Fibroblast of the aortic adventitia (primary cell): ENCODE data around the gene CCDC187. TPM values are rescaled to one million over a fixed set of nuclear protein-coding genes. Genes with fewer than 3 reads are reported as not detected.

Experiments
- DNase-seq: peaks from one replicate; pipeline ENCODE4 v3.0.0-alpha.2; 2010; ENCODE audit warnings: low read depth
- H3K4me3 ChIP-seq: 2 replicates; pipeline ENCODE4 v1.5.1; 2011; ENCODE audit warnings: low read depth, mild to moderate bottlenecking, control low read depth, low read length, moderate library complexity
- CTCF ChIP-seq: IDR thresholded peaks from 2 replicates; pipeline ENCODE4 v1.5.1; 2011; ENCODE audit warnings: mild to moderate bottlenecking, low read length, control low read depth, inconsistent platforms; ENCODE audit not compliant: insufficient read depth
- total RNA-seq: library from RNA; depleted of rRNA; stranded (reverse); fragments of >200 nt; gene quantifications from 2 replicates; pipeline ENCODE4 v1.2.3, GENCODE V29; 2012; ENCODE audit warnings: low replicate concordance

Gene CCDC187
- total RNA-seq, 1 donor: under 0.01 TPM

- no peak for DNase-seq
- TF ChIP-seq CTCF: no peak
- H3K4me3 ChIP-seq: no peak overlapping the region
Measured at GRCh38 chr9:136278221-136278620, 25.7 kb downstream of the CCDC187 start.

- TF ChIP-seq CTCF: no peak
- H3K4me3 ChIP-seq: no peak overlapping the region
- DNase-seq: no peak
Measured at GRCh38 chr9:136277746-136278145, 26.1 kb downstream of the CCDC187 start.

- no peak for DNase-seq
- no peak overlapping the region for H3K4me3 ChIP-seq
- TF ChIP-seq CTCF: no peak
Measured at GRCh38 chr9:136276716-136277115, 27.2 kb downstream of the CCDC187 start.

GRCh38 chr9:136275655-136276429 is 28.1 kb downstream of the CCDC187 start:
- no peak overlapping the region for H3K4me3 ChIP-seq
- TF ChIP-seq CTCF: no peak
- no peak for DNase-seq

- TF ChIP-seq CTCF: no peak
- H3K4me3 ChIP-seq: no peak overlapping the region
- no peak for DNase-seq
Measured at GRCh38 chr9:136274786-136275654, 28.9 kb downstream of the CCDC187 start.

- DNase-seq: no peak
- no peak for TF ChIP-seq CTCF
- H3K4me3 ChIP-seq: no peak overlapping the region
Measured at GRCh38 chr9:136273921-136274785, 29.7 kb downstream of the CCDC187 start.
